Activated CD4-positive, CD25-positive, alpha-beta regulatory T cell treated with anti-CD3 and anti-CD28 coated beads, Interleukin-2, amount 50 U/mL, for 72 hours (primary cell): ENCODE measurements around the gene DPP6.

Experiments
- DNase-seq: peaks from one replicate; pipeline ENCODE4 v3.0.0; 2021

Gene DPP6

DNA sequence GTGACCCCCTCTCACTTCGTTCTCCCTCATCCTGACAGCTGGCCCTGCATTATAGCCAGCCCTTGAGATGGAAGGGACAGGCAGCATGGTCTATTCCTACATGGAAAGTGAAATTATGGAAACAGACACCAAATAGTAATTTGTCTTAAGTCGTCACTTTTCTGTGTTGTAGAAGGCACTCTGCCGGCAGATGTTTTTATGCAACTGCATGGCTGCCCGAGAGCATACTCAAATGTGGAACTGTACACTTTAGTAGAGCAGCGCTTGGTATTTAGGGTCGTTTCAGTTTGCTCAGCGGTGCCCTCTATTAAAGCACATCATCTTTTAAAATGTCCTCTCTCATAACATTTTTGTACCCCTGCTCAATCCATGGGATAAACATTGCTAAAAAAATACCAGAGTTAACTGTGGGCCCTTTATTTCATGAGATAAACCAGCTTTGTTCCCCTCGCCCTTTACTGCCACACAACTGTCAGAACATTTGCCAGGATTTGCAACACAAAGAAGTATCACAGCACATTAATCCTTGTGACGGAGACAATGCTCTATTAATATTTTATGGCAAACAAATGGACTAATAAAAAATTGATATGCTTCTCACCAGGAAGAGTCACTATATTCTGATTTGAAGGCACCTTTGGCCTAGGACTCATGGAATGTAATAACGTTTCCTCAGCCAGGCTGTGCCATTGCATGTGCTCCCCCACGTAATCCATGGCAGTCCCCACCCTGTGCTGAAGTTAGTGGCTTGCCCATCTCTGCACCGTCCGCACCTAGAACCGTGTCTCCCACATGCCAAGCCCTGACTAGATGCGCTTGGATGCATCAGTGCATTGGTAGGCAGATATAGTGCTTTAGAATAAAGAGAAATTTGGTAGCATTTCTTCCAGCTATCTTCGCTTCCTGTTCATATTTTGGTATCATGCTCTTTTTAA is 729.4 kb downstream of the DPP6 start:
- DNase-seq: no peak

GRCh38 chr7:154783281-154783909 is 731.2 kb downstream of the DPP6 start:
- no peak for DNase-seq

DNA sequence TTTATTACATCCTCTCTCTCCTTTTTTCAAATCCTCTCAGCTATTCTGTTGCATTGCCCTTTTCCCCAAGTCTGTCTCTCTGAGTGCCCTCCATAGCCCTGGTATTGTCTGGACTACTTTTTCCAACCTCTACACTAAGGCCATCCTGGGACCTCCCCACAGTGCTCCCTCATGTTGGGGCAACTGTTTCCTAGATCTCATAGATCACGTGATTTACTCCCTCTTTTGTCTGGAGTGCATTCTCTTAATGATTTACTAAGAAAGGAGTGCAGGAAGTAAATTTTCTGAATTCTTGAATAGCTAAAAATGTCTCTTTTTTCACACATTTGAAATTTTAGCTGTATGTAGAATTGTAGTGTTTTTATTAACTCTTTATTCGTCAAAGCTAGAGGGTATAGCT is 733.7 kb downstream of the DPP6 start:
- no peak for DNase-seq

GRCh38 chr7:154789404-154789803 is 737.2 kb downstream of the DPP6 start:
- no peak for DNase-seq

DNA sequence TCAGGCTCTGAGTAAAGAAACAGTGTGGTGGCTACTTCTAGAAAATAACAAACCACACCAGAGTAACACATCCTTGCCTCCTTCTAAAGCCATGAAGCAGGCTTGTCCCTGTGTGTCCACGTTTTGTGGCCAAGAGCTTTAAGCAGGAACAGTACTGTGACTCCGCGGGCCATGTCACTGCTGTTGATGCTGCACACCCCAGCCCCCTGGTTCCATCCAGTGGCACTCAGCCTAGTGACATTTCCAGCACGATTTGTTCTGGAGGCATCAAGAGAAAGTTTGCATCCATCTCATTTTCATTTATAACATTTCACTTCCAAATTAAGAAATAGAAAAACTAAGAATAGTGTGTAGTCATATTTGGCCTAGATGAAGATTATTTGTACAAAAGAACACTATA is 739.4 kb downstream of the DPP6 start:
- no peak for DNase-seq

- no peak for DNase-seq
Observed at GRCh38 chr7:154792436-154793055, 740.3 kb downstream of the DPP6 start.

- DNase-seq: no peak
Observed at GRCh38 chr7:154794147-154794780, 742.1 kb downstream of the DPP6 start.

DNA sequence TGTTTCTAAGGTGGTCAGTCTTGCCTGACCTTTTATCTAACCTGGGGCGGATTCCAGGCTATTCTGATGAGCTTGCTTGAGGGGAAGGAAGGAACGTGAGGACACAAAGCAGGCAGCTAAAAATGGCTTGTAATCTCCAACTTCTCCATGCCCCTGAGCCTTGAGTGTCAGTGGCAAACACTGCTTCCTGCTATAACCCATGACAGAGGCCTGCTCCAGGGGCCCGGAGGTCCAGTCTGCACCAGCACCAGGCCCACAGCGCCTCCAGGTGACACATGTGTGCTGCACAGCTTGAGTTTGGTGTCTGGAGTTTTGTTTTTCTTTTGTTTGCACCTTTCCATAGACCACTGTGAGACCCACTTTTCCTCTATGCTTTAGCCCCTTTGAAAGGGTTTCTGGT is 742.8 kb downstream of the DPP6 start:
- DNase-seq: no peak

DNA sequence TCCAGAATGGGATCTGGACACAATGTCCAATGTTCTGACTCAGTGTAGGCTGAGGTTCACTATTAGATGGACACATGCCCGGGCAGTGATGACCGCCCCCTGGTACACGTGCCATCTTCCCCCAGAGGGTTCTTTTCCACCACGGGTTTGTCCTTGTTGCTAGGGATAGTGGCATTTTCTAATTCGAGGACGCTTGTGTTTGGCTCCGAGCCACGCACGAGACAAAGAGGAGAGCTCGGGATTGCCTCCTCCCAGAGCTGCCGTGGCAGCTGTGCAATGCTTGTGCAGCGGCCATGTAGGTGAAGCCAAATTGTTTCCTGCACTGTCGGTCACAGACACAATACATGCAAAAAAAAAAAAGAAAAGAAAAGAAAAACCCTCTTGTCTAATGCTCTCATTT is 743.2 kb downstream of the DPP6 start:
- no peak for DNase-seq

- no peak for DNase-seq
Observed at GRCh38 chr7:154804449-154804848, 752.3 kb downstream of the DPP6 start.

GRCh38 chr7:154812027-154812426 is 759.8 kb downstream of the DPP6 start:
- DNase-seq: no peak

- no peak for DNase-seq
Observed at GRCh38 chr7:154817224-154817896, 765.2 kb downstream of the DPP6 start.

- DNase-seq: no peak
Observed at GRCh38 chr7:154827007-154827406, 774.8 kb downstream of the DPP6 start.

GRCh38 chr7:154832557-154833138 is 780.5 kb downstream of the DPP6 start:
- no peak for DNase-seq

DNA sequence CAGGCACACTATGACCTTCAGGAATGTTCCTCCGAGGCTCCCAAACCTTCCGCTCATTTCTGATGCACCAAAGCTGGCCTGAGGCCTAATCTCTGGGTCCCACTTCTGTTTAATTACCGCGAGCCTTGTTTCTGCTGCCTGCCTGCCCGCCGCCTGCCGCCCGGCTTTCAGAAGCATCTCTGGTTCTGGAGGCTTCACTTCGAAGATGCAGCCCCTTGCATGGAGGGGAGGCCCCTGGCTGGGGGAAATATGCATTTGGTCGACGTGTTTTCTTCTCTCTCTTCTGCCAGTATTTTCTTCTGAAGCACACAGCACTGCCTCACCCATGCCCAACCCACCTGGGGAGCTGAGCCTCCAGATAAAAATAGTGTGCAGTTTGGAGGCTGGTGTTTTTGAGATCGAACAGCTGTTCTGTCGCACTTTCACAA is 783.8 kb downstream of the DPP6 start:
- DNase-seq: no peak

DNA sequence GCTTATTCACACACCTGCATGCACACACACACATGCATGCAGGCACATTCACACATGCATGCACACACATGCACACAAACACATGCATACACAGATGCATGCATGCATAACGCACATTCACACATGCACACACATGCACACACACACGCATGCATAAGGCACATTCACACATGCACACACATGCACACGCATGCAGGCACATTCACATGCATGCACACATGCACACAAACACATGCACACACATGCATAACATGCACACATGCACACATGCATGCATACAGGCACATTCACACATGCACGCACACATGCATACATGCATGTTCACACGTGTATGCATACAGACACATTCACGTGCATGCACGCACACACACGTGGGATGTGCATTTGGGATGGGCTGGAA is 784.9 kb downstream of the DPP6 start:
- DNase-seq: no peak

GRCh38 chr7:154837622-154838021 is 785.4 kb downstream of the DPP6 start:
- DNase-seq: no peak

GRCh38 chr7:154840086-154840485 is 787.9 kb downstream of the DPP6 start:
- DNase-seq: no peak

- DNase-seq: no peak
Observed at GRCh38 chr7:154841731-154842331, 789.6 kb downstream of the DPP6 start.

- DNase-seq: no peak
Observed at GRCh38 chr7:154842591-154842990, 790.4 kb downstream of the DPP6 start.

- no peak for DNase-seq
Observed at GRCh38 chr7:154843670-154844237, 791.6 kb downstream of the DPP6 start.

DNA sequence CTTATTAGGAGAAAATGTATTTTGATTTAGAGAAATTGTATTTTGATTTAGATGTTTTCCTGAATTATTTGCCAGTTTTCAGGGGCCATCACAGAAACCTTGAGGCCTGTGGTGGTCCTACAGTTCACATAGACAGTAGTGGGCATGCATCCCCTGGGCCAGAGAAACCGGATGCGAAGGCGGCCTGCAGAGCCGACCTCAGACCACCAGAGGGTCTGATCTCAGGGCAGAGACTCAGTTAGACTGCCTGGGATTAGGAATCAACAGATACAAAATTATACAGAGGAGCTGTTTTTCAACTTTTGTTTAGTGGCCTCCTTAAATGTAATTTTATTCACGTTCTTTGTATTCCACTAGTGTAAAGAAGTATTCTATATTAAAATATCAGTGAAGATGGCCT is 792.3 kb downstream of the DPP6 start:
- DNase-seq: no peak
